Liver (tissue), 9 donors: ENCODE data around the gene ZCCHC17. TPM values are rescaled to one million over a fixed set of nuclear protein-coding genes. Genes with fewer than 3 reads are reported as not detected.
"Not testable (repeated sequence)": the region's sequence is repeated elsewhere in the genome, so short reads cannot be mapped to it uniquely, and the experiment has no call there.

Experiments used
- DNase-seq: peaks from one replicate; pipeline ENCODE4 v3.0.0-alpha.2; 2017; ENCODE audit warnings: low spot score
- H3K27ac ChIP-seq, 2 donors: one replicate each; pipeline ENCODE4 v1.7.0; 2013; ENCODE audit warnings: inconsistent platforms in 2 of 2, low read length in 2 of 2, control low read depth in 1 of 2, low read depth in 1 of 2, mild to moderate bottlenecking in 1 of 2
- H3K27me3 ChIP-seq, 4 donors: one replicate each; pipeline versions ENCODE4 v1.6.1 to v1.7.0; 2013; ENCODE audit warnings: low read length in 3 of 4, inconsistent platforms in 1 of 4, mild to moderate bottlenecking in 1 of 4, moderate library complexity in 1 of 4; ENCODE audit not compliant: control insufficient read depth in 4 of 4, insufficient read depth in 4 of 4
- H3K36me3 ChIP-seq, 4 donors: one replicate each; pipeline versions ENCODE4 v1.6.1 to v1.7.0; 2013; ENCODE audit warnings: low read length in 3 of 4, mild to moderate bottlenecking in 3 of 4, low read depth in 1 of 4, moderate library complexity in 1 of 4; ENCODE audit not compliant: control insufficient read depth in 4 of 4, insufficient read depth in 3 of 4
- H3K4me1 ChIP-seq, 4 donors: one replicate each; pipeline versions ENCODE4 v1.6.1 to v1.7.0; 2013; ENCODE audit warnings: low read length in 3 of 4, mild to moderate bottlenecking in 3 of 4, moderate library complexity in 1 of 4; ENCODE audit not compliant: control insufficient read depth in 4 of 4, insufficient read depth in 4 of 4
- H3K4me3 ChIP-seq, 3 donors: one replicate each; pipeline versions ENCODE4 v1.6.1 to v1.7.0; 2013; ENCODE audit warnings: low read length in 3 of 3, control low read depth in 1 of 3, low read depth in 1 of 3, mild to moderate bottlenecking in 1 of 3
- H3K9ac ChIP-seq, 2 donors: one replicate each; pipeline ENCODE4 v1.7.0; 2013; ENCODE audit warnings: low read length in 2 of 2, mild to moderate bottlenecking in 2 of 2, moderate library complexity in 2 of 2, control low read depth in 1 of 2, low read depth in 1 of 2
- H3K9me3 ChIP-seq, 4 donors: one replicate each; pipeline versions ENCODE4 v1.6.1 to v1.7.0; 2013; ENCODE audit warnings: low read length in 3 of 4; ENCODE audit not compliant: control insufficient read depth in 4 of 4
- FOXA1 ChIP-seq: IDR thresholded peaks from 2 replicates; pipeline ENCODE4 v1.6.1; 2016; ENCODE audit warnings: antibody characterized with exemption
- FOXA2 ChIP-seq: IDR thresholded peaks from 2 replicates; pipeline ENCODE4 v1.6.1; 2016; ENCODE audit warnings: antibody characterized with exemption
- HNF4A ChIP-seq, 2 donors: conservative IDR thresholded peaks; 2 replicates each; pipeline ENCODE4 v1.6.1; 2016; ENCODE audit warnings: antibody characterized with exemption in 2 of 2, mild to moderate bottlenecking in 2 of 2
- HNF4G ChIP-seq: IDR thresholded peaks from 2 replicates; pipeline ENCODE4 v1.6.1; 2016; ENCODE audit warnings: antibody characterized with exemption
- JUND ChIP-seq, 2 donors: IDR thresholded peaks; 2 replicates each; pipeline ENCODE4 v1.6.1; 2016; ENCODE audit warnings: antibody characterized with exemption in 2 of 2
- MAX ChIP-seq: IDR thresholded peaks from 2 replicates; pipeline ENCODE4 v1.6.1; 2016; ENCODE audit warnings: antibody characterized with exemption
- NR2F2 ChIP-seq: IDR thresholded peaks from 2 replicates; pipeline ENCODE4 v1.6.1; 2016; ENCODE audit warnings: antibody characterized with exemption
- RAD21 ChIP-seq, 2 donors: IDR thresholded peaks; 2 replicates each; pipeline ENCODE4 v1.6.1; 2016; ENCODE audit warnings: antibody characterized with exemption in 2 of 2, mild to moderate bottlenecking in 2 of 2
- REST ChIP-seq: IDR thresholded peaks from 2 replicates; pipeline ENCODE4 v1.6.1; 2016; ENCODE audit warnings: antibody characterized with exemption, mild to moderate bottlenecking
- RXRA ChIP-seq, 2 donors: IDR thresholded peaks; 2 replicates each; pipeline ENCODE4 v1.6.1; 2017 to 2018; ENCODE audit warnings: antibody characterized with exemption in 2 of 2, mild to moderate bottlenecking in 1 of 2
- SP1 ChIP-seq: IDR thresholded peaks from 2 replicates; pipeline ENCODE4 v1.6.1; 2018; ENCODE audit warnings: antibody characterized with exemption, mild to moderate bottlenecking
- TAF1 ChIP-seq: conservative IDR thresholded peaks from 2 replicates; pipeline ENCODE4 v1.6.1; 2016; ENCODE audit warnings: antibody characterized with exemption, mild to moderate bottlenecking
- YY1 ChIP-seq: IDR thresholded peaks from 2 replicates; pipeline ENCODE4 v1.6.1; 2016; ENCODE audit warnings: antibody characterized with exemption, mild to moderate bottlenecking
- WGBS: extraction: QIAGEN DNeasy Blood & Tissue Kit; methylation state at CpG from one replicate; pipeline ENCODE4 v1.1.7; 2013; 5-methylcytosine and 5-hydroxymethylcytosine counted together
- polyA plus RNA-seq, 2 donors: library from polyadenylated mRNA; stranded (reverse) in 1 of 2; unstranded in 1 of 2; fragments of 200-250 nt in 1 of 2; fragments of >200 nt in 1 of 2; fragmentation: Nextera tagmentation in 1 of 2; extraction: Ambion mirVana in 1 of 2; gene quantifications; one replicate each; pipeline versions ENCODE4 v1.2.1 to v1.2.3, GENCODE V29; 2013 to 2015
- total RNA-seq, 2 donors: library from RNA; depleted of rRNA; stranded (reverse); fragments of >200 nt; gene quantifications; one replicate each; pipeline ENCODE4 v1.2.3, GENCODE V29; 2014
- TF ChIP-seq, protein P1 (sequence below): IDR thresholded peaks from 2 replicates; pipeline ENCODE4 v1.6.1; 2016; ENCODE audit warnings: antibody characterized with exemption
- donor health status: healthy.
- donor health status: healthy.
- donor health status: healthy.
- donor health status: healthy.
- donor health status: healthy.

Gene ZCCHC17
- total and polyA plus RNA-seq, 4 donors: 7.4 to 15.1 (median 9.2) TPM

GRCh38 chr1:31261916-31262315, 34.9 kb upstream of the ZCCHC17 start:
- Histone ChIP-seq H3K4me3 (no peak overlapping the region), H3K9ac (no peak overlapping the region), H3K36me3 (peaks cover 9 to 52% (median 42%) of the 10 kb centered on the region in 4 donors), H3K27ac (no peak overlapping the region), H3K9me3 (no peaks in the 10 kb centered on the region), H3K4me1 (peaks cover 0 to 3% (median 1%) of the 10 kb centered on the region in 4 donors), H3K27me3 (no peaks in the 10 kb centered on the region)
- WGBS: over 99% methylated on average over 3 of the region's 3 CpGs
- TF ChIP-seq TAF1 (no peak), HNF4A (conservative IDR thresholded peaks at IDR 0.05) (no peak), RAD21 (IDR thresholded peaks at IDR 0.05) (no peak), SP1 (no peak), MAX (no peak), RXRA (IDR thresholded peaks at IDR 0.05) (no peak), REST (no peak), YY1 (no peak), FOXA1 (no peak), FOXA2 (no peak), NR2F2 (no peak), HNF4G (no peak)
- TF ChIP-seq, protein P1, sequence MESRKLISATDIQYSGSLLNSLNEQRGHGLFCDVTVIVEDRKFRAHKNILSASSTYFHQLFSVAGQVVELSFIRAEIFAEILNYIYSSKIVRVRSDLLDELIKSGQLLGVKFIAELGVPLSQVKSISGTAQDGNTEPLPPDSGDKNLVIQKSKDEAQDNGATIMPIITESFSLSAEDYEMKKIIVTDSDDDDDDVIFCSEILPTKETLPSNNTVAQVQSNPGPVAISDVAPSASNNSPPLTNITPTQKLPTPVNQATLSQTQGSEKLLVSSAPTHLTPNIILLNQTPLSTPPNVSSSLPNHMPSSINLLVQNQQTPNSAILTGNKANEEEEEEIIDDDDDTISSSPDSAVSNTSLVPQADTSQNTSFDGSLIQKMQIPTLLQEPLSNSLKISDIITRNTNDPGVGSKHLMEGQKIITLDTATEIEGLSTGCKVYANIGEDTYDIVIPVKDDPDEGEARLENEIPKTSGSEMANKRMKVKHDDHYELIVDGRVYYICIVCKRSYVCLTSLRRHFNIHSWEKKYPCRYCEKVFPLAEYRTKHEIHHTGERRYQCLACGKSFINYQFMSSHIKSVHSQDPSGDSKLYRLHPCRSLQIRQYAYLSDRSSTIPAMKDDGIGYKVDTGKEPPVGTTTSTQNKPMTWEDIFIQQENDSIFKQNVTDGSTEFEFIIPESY: no peak
- no peak for DNase-seq

DNA sequence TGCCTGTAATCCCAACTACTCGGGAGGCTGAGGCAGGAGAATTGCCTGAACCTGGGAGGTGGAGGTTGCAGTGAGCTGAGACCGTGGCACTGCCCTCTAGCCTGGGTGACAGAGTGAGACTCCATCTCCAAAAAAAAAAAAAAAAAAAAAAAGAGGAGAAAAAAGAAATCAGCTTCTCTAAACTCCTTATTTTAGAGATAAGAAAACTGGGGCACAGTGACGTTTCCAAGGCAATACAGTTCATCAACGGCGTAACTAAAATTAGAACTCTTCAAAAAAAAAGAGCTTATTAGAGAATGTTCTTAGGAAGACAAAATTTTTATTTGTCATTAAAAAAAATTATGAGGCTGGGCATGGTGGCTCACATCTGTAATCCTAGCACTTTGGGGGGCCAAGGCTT, 34.4 kb upstream of the ZCCHC17 start:
- not testable (repeated sequence) for H3K9me3 ChIP-seq, H3K27me3 ChIP-seq, H3K27ac ChIP-seq, H3K9ac ChIP-seq, H3K4me1 ChIP-seq, H3K4me3 ChIP-seq, DNase-seq
- peaks cover 9 to 56% (median 44%) of the 10 kb centered on the region in 4 donors for H3K36me3 ChIP-seq
- WGBS: 95% methylated on average over 5 of the region's 5 CpGs

DNA sequence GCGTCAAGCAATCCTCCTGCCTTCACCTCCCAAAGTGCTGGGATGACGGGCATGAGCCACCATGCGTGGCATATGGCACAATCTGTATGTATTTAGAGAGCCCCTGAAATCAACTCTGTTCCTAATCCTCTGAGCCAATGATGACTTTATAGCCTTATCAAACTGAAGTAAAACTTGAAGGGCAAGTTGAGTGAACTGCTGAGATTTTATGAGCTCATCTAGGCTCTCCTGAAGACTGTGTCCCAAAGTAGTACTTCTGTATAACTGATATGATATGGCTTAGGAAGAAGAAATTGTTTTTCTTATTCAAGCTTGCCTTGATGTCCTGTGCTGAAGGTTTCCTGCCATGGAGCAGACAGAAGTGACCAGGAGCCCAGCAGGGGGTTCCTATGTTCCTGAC, 33.4 kb upstream of the ZCCHC17 start:
- TF ChIP-seq JUND (IDR thresholded peaks at IDR 0.05) (no peak), HNF4A (conservative IDR thresholded peaks at IDR 0.05) (no peak), SP1 (no peak), RAD21 (IDR thresholded peaks at IDR 0.05) (no peak), NR2F2 (no peak), HNF4G (no peak)
- H3K9ac ChIP-seq: no peak overlapping the region
- peaks cover 8 to 54% (median 40%) of the 10 kb centered on the region in 4 donors for H3K36me3 ChIP-seq
- H3K9me3 ChIP-seq: no peaks in the 10 kb centered on the region
- H3K4me3 ChIP-seq: no peak overlapping the region
- H3K4me1 ChIP-seq: peaks cover 0 to 3% (median 1%) of the 10 kb centered on the region in 4 donors
- 88% methylated on average over 3 of the region's 3 CpGs for WGBS
- no peak for DNase-seq
- H3K27me3 ChIP-seq: no peaks in the 10 kb centered on the region
- no peak overlapping the region for H3K27ac ChIP-seq
